Endothelial cell of umbilical vein (primary cell): Measurements from ENCODE around the gene ALDH1L1. TPM values are rescaled to one million over a fixed set of nuclear protein-coding genes. Genes with fewer than 3 reads are reported as not detected.

Experiments used
- BruUV-seq: library from RNA; stranded (reverse); fragments of 400-500 nt; replicated peaks from 2 replicates; lab custom pipeline; 2021; lab: Mats Ljungman, UMichigan
- CTCF ChIA-PET: fragments of 300-600, 350-600 bp; sonication (Branson Sonifier 250); formaldehyde crosslinking; loops from one replicate; lab custom pipeline; 2021; ENCODE audit warnings: antibody characterized with exemption, inconsistent platforms; lab: Charles Lee
- POLR2A ChIA-PET: fragments of 300-600, 350-600 bp; sonication (Branson Sonifier 250); formaldehyde crosslinking; loops from one replicate; lab custom pipeline; 2021; ENCODE audit warnings: antibody characterized with exemption, inconsistent platforms; lab: Charles Lee
- DNase-seq: peaks from one replicate; pipeline ENCODE4 v3.0.0-alpha.2; 2011; ENCODE audit warnings: low read depth, low spot score
- FAIRE-seq: peaks from 2 replicates; lab custom pipeline; 2011; peaks lifted over from hg19 to GRCh38; lab: Jason Lieb, UNC
- H2AFZ ChIP-seq: 2 replicates; pipeline ENCODE4 v1.6.0; 2012; ENCODE audit warnings: low read depth, low read length, control low read depth, inconsistent platforms
- H3K27ac ChIP-seq: 2 replicates; pipeline ENCODE4 v1.5.1; 2011; ENCODE audit warnings: low read depth, mild to moderate bottlenecking, control low read depth, low read length, moderate library complexity; ENCODE audit not compliant: insufficient read depth
- H3K27me3 ChIP-seq, 2 experiments: 2 replicates each; pipeline versions ENCODE4 v1.6.0 to v1.6.1; 2011; ENCODE audit warnings: low read length in 2 of 2, mixed read lengths in 1 of 2; ENCODE audit not compliant: control insufficient read depth in 2 of 2, insufficient read depth in 2 of 2
- H3K36me3 ChIP-seq, 2 experiments: 2 replicates in 1 of 2; 3 replicates in 1 of 2; pipeline ENCODE4 v1.5.1; 2011; ENCODE audit warnings: low read length in 2 of 2, mild to moderate bottlenecking in 1 of 2, moderate library complexity in 1 of 2; ENCODE audit not compliant: control insufficient read depth in 2 of 2, insufficient read depth in 2 of 2; ENCODE audit errors: extremely low read depth in 1 of 2
- H3K4me1 ChIP-seq: 3 replicates; pipeline ENCODE4 v1.5.1; 2011; ENCODE audit warnings: mild to moderate bottlenecking, low read length; ENCODE audit not compliant: control insufficient read depth, insufficient read depth; ENCODE audit errors: extremely low read depth
- H3K4me2 ChIP-seq: 2 replicates; pipeline ENCODE4 v1.6.1; 2011; ENCODE audit warnings: low read length, control low read depth, mixed read lengths; ENCODE audit not compliant: insufficient read depth
- H3K4me3 ChIP-seq, 3 experiments: fragments of 200-600 bp in 1 of 3; sonication (generic), shearing (Covaris generic) in 1 of 3; replicated peaks in 1 of 3; 2 replicates each; pipeline ENCODE4 v1.5.1; 2011 to 2016; ENCODE audit warnings: control low read depth in 3 of 3, low read length in 3 of 3, mild to moderate bottlenecking in 2 of 3, inconsistent platforms in 1 of 3, low read depth in 1 of 3, moderate library complexity in 1 of 3; ENCODE audit not compliant: insufficient read depth in 1 of 3
- H3K79me2 ChIP-seq: 2 replicates; pipeline ENCODE4 v1.6.0; 2012; ENCODE audit warnings: low read length, inconsistent platforms; ENCODE audit not compliant: control insufficient read depth, insufficient read depth
- H3K9ac ChIP-seq: replicated peaks from 2 replicates; pipeline ENCODE3; 2011; ENCODE audit warnings: low read length, control low read depth; ENCODE audit not compliant: insufficient read depth; ENCODE audit errors: extremely low read depth
- H3K9me1 ChIP-seq: replicated peaks from 3 replicates; pipeline ENCODE4 v1.6.0; 2011; ENCODE audit warnings: mild to moderate bottlenecking, low read length; ENCODE audit not compliant: control insufficient read depth, insufficient read depth; ENCODE audit errors: extremely low read depth
- H3K9me3 ChIP-seq: replicated peaks from 2 replicates; pipeline ENCODE4 v1.5.1; 2012; ENCODE audit warnings: low read length, inconsistent platforms; ENCODE audit not compliant: control insufficient read depth, insufficient read depth
- H4K20me1 ChIP-seq: replicated peaks from 2 replicates; pipeline ENCODE3; 2011; ENCODE audit warnings: mild to moderate bottlenecking, low read length; ENCODE audit not compliant: control insufficient read depth, insufficient read depth; ENCODE audit errors: extremely low read depth
- EZH2 ChIP-seq: IDR thresholded peaks from 2 replicates; pipeline ENCODE4 v1.6.1; 2012; ENCODE audit warnings: borderline replicate concordance, low read depth, mild to moderate bottlenecking, moderate library complexity, low read length, inconsistent platforms; ENCODE audit not compliant: severe bottlenecking
- FOS ChIP-seq: IDR thresholded peaks from 2 replicates; pipeline ENCODE4 v1.6.1; 2011; ENCODE audit warnings: mild to moderate bottlenecking, low read length, moderate library complexity, borderline replicate concordance; ENCODE audit not compliant: insufficient read depth
- GATA2 ChIP-seq: IDR thresholded peaks from 2 replicates; pipeline ENCODE4 v1.7.0; 2011; ENCODE audit warnings: low read depth, mild to moderate bottlenecking, moderate library complexity, mixed read lengths, low read length; ENCODE audit not compliant: insufficient read length, insufficient read depth
- JUN ChIP-seq: IDR thresholded peaks from 2 replicates; pipeline ENCODE4 v1.6.1; 2011; ENCODE audit warnings: borderline replicate concordance, low read depth; ENCODE audit not compliant: insufficient read length, insufficient read depth
- MYC ChIP-seq: IDR thresholded peaks from one replicate; pipeline ENCODE4 v1.6.1; 2011; ENCODE audit warnings: mild to moderate bottlenecking, low read depth, low read length
- POLR2A ChIP-seq: IDR thresholded peaks from 2 replicates; pipeline ENCODE4 v1.6.1; 2012; ENCODE audit warnings: low read depth, mild to moderate bottlenecking, control low read depth, low read length
- POLR2AphosphoS5 ChIP-seq: IDR thresholded peaks from 2 replicates; pipeline ENCODE4 v1.6.1; 2012; ENCODE audit warnings: low read depth, mild to moderate bottlenecking, control low read depth, low read length, moderate library complexity; ENCODE audit not compliant: insufficient read depth
- dilution Hi-C: fragments of 300-500 bp; cut with MboI; formaldehyde crosslinking; loops from one replicate; pipeline ENCODE4 v1.15.0; 2019; ENCODE audit warnings: low sequenced_read_pairs; ENCODE audit not compliant: extremely low pct_ligation_motif_present
- intact Hi-C: fragments of 100-400 bp; cut with micrococcal nuclease; formaldehyde crosslinking; loops from one replicate; pipeline ENCODE4 v1.10.0; 2022
- polyA plus RNA-seq, 4 experiments: library from polyadenylated mRNA; depleted of rRNA in 3 of 4; stranded (reverse) in 3 of 4; unstranded in 1 of 4; fragments of >200 nt; gene quantifications; 2 replicates each; pipeline versions ENCODE4 v1.2.1 to v1.2.3, GENCODE V29; 2011 to 2012; ENCODE audit warnings: missing spikeins in 1 of 4
- total RNA-seq: library from RNA; stranded (reverse); gene quantifications from 2 replicates; pipeline ENCODE4 v1.2.3, GENCODE V29; 2021
- TF ChIP-seq, protein P1 (sequence below), 2 donors: IDR thresholded peaks; 1 replicate in 1 of 2; 2 replicates in 1 of 2; pipeline ENCODE4 v1.5.1; 2011; ENCODE audit warnings: low read length in 2 of 2, mild to moderate bottlenecking in 2 of 2, moderate library complexity in 2 of 2, control low read depth in 1 of 2, inconsistent platforms in 1 of 2, low read depth in 1 of 2; ENCODE audit not compliant: insufficient read depth in 1 of 2; ENCODE audit errors: extremely low read depth in 1 of 2
- TF ChIP-seq, protein P2 (sequence below): IDR thresholded peaks from 2 replicates; pipeline ENCODE4 v1.6.1; 2011; ENCODE audit not compliant: insufficient read depth, insufficient read length

Gene ALDH1L1
- total and polyA plus RNA-seq, 2 donors (not counting 3 experiments of a cell fraction or from before 2014, with no cell fraction given): not detected

DNA sequence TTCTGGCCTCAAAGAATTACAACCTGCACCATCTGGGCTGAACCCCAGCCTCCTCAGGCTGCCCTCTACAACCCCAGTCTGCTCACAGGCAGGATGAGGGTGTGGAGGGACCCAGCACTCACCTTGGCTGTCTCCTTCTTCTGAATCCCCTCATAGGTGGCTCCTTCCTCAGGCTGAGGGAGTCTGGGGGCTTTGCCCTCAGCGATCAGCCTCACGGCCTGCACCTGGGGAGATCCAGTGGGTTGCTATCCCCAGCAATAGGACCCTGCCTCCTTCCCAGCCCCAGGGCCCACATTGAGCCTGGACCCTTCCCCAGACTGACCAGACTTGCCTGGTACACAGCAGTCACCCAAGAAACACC, 25.1 kb downstream of the ALDH1L1 start:
- no peak for DNase-seq
- H3K4me2 ChIP-seq: no peak overlapping the region
- ChIA-PET CTCF (no interaction called here), POLR2A (no interaction called here)
- intact Hi-C loops (no loop called here), dilution Hi-C loops (no loop called here)
- H2AFZ ChIP-seq: no peak overlapping the region
- no peaks in the 10 kb centered on the region for H3K79me2 ChIP-seq
- H3K9me1 ChIP-seq: no peaks in the 10 kb centered on the region
- H3K4me1 ChIP-seq: no peaks in the 10 kb centered on the region
- TF ChIP-seq POLR2AphosphoS5: no peak
- no peak overlapping the region for H3K9ac ChIP-seq
- no peaks in the 10 kb centered on the region for H3K36me3 ChIP-seq
- no peaks in the 10 kb centered on the region for H3K9me3 ChIP-seq
- H3K27ac ChIP-seq: no peak overlapping the region
- FAIRE-seq: no peak
- H3K4me3 ChIP-seq: no peak overlapping the region
- H3K27me3 ChIP-seq: no peaks in the 10 kb centered on the region
- no peaks in the 10 kb centered on the region for H4K20me1 ChIP-seq
- BruUV-seq: no TSS peak

DNA sequence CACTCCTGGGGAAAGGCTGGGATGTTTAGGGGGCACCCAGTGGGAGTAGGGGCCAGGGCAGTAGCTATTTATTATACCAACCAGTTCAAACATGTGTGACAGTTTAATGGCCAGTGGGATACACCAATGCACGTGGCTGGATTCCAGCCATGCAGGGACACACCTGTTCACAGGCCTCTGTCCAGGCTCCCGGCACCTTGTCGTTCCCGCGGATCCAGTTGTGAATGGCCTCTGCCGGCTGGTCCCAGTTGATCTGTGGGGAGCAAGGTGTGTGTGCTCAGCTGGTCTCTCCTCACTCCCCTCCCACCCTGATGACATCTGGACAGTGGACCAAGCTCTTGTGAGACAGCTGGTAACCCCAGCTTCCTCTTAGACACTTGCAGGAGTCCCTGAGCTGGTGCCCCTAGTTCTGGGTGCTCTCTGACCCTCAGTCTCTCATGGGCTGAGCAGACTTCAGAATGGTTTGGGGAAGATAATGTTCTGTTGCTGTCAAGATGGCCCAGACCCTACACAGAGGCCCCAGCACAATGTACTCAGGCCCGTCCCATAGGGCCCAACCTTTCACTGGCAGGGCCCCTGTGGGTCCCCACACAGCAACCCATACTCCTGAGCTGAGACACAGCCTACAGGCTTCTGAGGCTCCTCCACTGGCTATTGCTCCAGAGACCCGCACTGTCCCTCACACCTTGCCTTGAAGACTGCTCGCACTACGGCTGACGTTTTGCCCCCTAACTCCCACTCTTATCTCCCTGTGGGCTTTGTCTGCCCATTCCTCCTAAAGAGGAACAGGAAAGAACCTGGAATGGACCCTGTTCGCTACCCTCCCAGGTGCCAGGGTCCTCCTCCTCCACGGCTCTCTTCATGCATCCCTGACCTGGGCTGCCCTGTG, 25.8 kb downstream of the ALDH1L1 start:
- H3K4me1 ChIP-seq: no peaks in the 10 kb centered on the region
- intact Hi-C loops (no loop called here), dilution Hi-C loops (no loop called here)
- no peaks in the 10 kb centered on the region for H3K9me1 ChIP-seq
- no peak overlapping the region for H3K4me2 ChIP-seq
- H2AFZ ChIP-seq: no peak overlapping the region
- DNase-seq (no peak), FAIRE-seq (no peak)
- no TSS peak for BruUV-seq
- POLR2A ChIA-PET: no interaction called here
- no peaks in the 10 kb centered on the region for H3K79me2 ChIP-seq
- no peak overlapping the region for H3K4me3 ChIP-seq
- no peak overlapping the region for H3K27ac ChIP-seq
- no peaks in the 10 kb centered on the region for H3K9me3 ChIP-seq
- no peaks in the 10 kb centered on the region for H3K36me3 ChIP-seq
- TF ChIP-seq EZH2: no peak
- no peak for TF ChIP-seq GATA2
- TF ChIP-seq, protein P1, sequence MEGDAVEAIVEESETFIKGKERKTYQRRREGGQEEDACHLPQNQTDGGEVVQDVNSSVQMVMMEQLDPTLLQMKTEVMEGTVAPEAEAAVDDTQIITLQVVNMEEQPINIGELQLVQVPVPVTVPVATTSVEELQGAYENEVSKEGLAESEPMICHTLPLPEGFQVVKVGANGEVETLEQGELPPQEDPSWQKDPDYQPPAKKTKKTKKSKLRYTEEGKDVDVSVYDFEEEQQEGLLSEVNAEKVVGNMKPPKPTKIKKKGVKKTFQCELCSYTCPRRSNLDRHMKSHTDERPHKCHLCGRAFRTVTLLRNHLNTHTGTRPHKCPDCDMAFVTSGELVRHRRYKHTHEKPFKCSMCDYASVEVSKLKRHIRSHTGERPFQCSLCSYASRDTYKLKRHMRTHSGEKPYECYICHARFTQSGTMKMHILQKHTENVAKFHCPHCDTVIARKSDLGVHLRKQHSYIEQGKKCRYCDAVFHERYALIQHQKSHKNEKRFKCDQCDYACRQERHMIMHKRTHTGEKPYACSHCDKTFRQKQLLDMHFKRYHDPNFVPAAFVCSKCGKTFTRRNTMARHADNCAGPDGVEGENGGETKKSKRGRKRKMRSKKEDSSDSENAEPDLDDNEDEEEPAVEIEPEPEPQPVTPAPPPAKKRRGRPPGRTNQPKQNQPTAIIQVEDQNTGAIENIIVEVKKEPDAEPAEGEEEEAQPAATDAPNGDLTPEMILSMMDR (IDR thresholded peaks at IDR 0.05; ENCODE audit: extremely low read depth in 1 of 2, insufficient read depth in 1 of 2, low read depth in 1 of 2, low read length in 2 of 2): no peak
- TF ChIP-seq, protein P2, sequence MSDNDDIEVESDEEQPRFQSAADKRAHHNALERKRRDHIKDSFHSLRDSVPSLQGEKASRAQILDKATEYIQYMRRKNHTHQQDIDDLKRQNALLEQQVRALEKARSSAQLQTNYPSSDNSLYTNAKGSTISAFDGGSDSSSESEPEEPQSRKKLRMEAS: no peak
- TF ChIP-seq FOS: no peak
- no peak for TF ChIP-seq JUN
- no peak for TF ChIP-seq POLR2AphosphoS5
- no peak for TF ChIP-seq POLR2A
- TF ChIP-seq MYC: no peak
- H4K20me1 ChIP-seq: no peaks in the 10 kb centered on the region
- H3K27me3 ChIP-seq: no peaks in the 10 kb centered on the region
- CTCF ChIA-PET: no interaction called here
- no peak overlapping the region for H3K9ac ChIP-seq
